Type B pancreatic cell (in vitro differentiated cells): ENCODE results near the gene EGLN3. TPM values are rescaled to one million over a fixed set of nuclear protein-coding genes. Genes with fewer than 3 reads are reported as not detected.

Experiments
- DNase-seq: peaks from one replicate; pipeline ENCODE4 v3.0.0; 2021; ENCODE audit warnings: mixed read lengths; ENCODE audit not compliant: unreplicated experiment; ENCODE audit errors: extremely low spot score
- H3K27ac Mint-ChIP-seq: 2 replicates; pipeline ENCODE4 v1.8.0; 2021; ENCODE audit warnings: mild to moderate bottlenecking, mixed read lengths
- H3K27me3 Mint-ChIP-seq: 2 replicates; pipeline ENCODE4 v1.8.0; 2021; ENCODE audit warnings: mixed read lengths
- H3K36me3 Mint-ChIP-seq: 2 replicates; pipeline ENCODE4 v1.8.0; 2021; ENCODE audit warnings: mixed read lengths
- H3K4me1 Mint-ChIP-seq: one replicate; pipeline ENCODE4 v1.8.0; 2021; ENCODE audit warnings: mixed read lengths; ENCODE audit not compliant: unreplicated experiment
- H3K4me3 Mint-ChIP-seq: 2 replicates; pipeline ENCODE4 v1.8.0; 2021; ENCODE audit warnings: mild to moderate bottlenecking, mixed read lengths
- H3K9me3 Mint-ChIP-seq: 2 replicates; pipeline ENCODE4 v1.8.0; 2021; ENCODE audit warnings: mixed read lengths
- CTCF ChIP-seq: fragments of 200-600 bp; sonication (generic); conservative IDR thresholded peaks from 2 replicates; pipeline ENCODE4 v1.5.0; 2021; ENCODE audit warnings: antibody characterized with exemption, mild to moderate bottlenecking
- total RNA-seq: library from RNA; stranded (reverse); gene quantifications from 2 replicates; pipeline ENCODE4 v1.2.1, GENCODE V29; 2021; ENCODE audit warnings: low replicate concordance

EGLN3 gene
- total RNA-seq, 1 donor from 2014 or later = 13.6 TPM

DNA sequence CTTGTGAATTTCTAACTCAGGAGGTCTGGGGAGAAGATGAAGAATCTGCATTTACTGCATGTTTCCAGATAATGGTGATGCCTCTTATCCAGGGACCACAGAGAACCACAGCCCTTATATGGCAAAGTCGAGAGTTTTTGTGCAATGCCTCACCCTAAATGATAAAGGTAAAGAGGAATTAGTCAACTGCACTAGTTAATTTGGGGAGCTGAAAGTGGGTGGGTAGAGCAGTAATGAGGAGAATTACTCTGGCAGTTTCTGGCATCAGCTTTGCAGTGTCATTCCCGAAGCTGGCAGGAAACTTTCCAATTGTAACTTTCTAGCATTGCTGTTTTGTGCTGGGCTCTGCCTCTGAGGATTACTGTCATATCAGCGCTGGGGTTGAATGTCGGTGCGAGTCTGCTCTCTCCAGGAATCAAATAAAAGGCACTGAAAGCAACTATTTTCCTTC, 10.3 kb downstream of the EGLN3 start:
- peaks cover 2% of the 10 kb centered on the region for H3K27me3 Mint-ChIP-seq
- H3K27ac Mint-ChIP-seq = no peak overlapping the region
- H3K4me1 Mint-ChIP-seq = peaks cover 51% of the 10 kb centered on the region
- H3K4me3 Mint-ChIP-seq = no peak overlapping the region
- no peak for DNase-seq
- H3K9me3 Mint-ChIP-seq = no peaks in the 10 kb centered on the region
- TF ChIP-seq CTCF = no peak
- no peaks in the 10 kb centered on the region for H3K36me3 Mint-ChIP-seq

DNA sequence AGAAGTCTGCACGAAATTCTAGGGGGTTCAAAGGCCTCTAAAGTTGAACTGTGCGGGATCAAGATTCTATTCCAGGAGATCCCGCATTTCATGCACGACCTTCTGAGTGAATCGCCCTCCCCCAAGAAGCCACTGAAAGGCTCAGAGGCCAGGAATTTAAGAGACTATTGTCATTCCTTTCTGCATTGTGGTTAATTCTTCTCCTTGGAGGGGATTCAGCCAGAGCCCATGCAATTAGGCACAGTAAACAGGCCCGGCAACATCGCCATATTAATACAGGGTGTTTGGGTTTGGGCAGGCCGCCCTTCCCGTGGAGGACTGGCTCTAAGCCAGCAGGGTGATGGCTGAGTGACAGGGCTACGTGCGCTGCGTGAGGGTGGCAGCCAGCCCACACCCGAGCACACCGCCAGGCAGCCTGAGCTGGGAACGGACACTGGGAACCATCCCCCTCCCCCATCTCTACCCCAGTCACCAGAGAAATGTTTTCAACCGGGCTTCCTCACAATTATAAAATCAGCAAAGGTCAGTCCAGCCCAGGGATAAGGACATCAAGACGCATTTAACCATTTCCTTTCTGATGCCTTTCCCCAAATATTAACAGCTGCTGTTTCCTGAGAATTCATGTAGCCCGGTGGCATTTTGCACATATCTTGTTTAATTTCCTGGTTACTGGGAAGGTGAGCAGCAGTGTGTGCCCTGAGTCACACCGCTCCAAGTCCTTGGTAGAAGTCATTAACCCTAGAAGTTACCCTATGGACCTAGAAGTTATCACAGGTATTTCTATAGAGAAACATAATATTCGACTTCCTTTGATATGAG, 12.5 kb downstream of the EGLN3 start:
- H3K36me3 Mint-ChIP-seq = no peaks in the 10 kb centered on the region
- peaks cover 47% of the 10 kb centered on the region for H3K4me1 Mint-ChIP-seq
- peak; percentile 75 for DNase-seq
- H3K4me3 Mint-ChIP-seq = peak overlapping the region; percentile 73
- TF ChIP-seq CTCF = no peak
- H3K27me3 Mint-ChIP-seq = peaks cover 3% of the 10 kb centered on the region
- peak overlapping the region; percentile 80 for H3K27ac Mint-ChIP-seq
- no peaks in the 10 kb centered on the region for H3K9me3 Mint-ChIP-seq

DNA sequence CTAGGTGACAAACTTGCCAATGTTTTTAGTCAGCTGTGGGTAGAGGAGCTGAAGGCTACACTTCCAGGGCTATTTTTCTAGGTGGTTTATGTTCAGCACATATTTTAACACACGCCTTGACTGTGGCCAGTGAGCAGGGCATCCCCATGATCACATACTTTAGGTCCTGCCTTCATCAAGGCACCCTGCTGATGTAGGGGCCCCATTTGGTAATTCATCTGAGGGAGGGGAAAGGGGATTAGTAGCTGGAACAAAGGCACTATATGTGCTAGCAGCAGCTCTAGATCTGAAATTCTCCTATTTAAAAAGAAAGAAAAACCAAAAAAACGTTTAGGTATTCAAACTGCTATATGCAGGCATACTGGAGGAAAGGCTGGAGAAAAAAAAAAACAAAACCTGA, 14.5 kb downstream of the EGLN3 start:
- H3K4me3 Mint-ChIP-seq = no peak overlapping the region
- H3K4me1 Mint-ChIP-seq = peaks cover 45% of the 10 kb centered on the region
- H3K9me3 Mint-ChIP-seq = no peaks in the 10 kb centered on the region
- no peak for TF ChIP-seq CTCF
- no peak for DNase-seq
- no peaks in the 10 kb centered on the region for H3K36me3 Mint-ChIP-seq
- no peak overlapping the region for H3K27ac Mint-ChIP-seq
- H3K27me3 Mint-ChIP-seq = peaks cover 3% of the 10 kb centered on the region

GRCh38 chr14:33934938-33935337, 15.9 kb downstream of the EGLN3 start:
- H3K9me3 Mint-ChIP-seq = no peaks in the 10 kb centered on the region
- peaks cover under 1% of the 10 kb centered on the region for H3K36me3 Mint-ChIP-seq
- no peak overlapping the region for H3K4me3 Mint-ChIP-seq
- peaks cover 3% of the 10 kb centered on the region for H3K27me3 Mint-ChIP-seq
- TF ChIP-seq CTCF = no peak
- no peak overlapping the region for H3K27ac Mint-ChIP-seq
- peaks cover 41% of the 10 kb centered on the region for H3K4me1 Mint-ChIP-seq
- DNase-seq = no peak

- Mint-ChIP-seq H3K36me3 (peaks cover 4% of the 10 kb centered on the region), H3K4me3 (no peak overlapping the region), H3K27ac (no peak overlapping the region), H3K4me1 (peaks cover 41% of the 10 kb centered on the region), H3K27me3 (peaks cover 3% of the 10 kb centered on the region), H3K9me3 (no peaks in the 10 kb centered on the region)
- no peak for DNase-seq
- no peak for TF ChIP-seq CTCF
Measured at GRCh38 chr14:33934043-33934750, 16.7 kb downstream of the EGLN3 start.
